GM12801 (cell line): ENCODE data around the gene APOC3.

Source experiments
- CTCF ChIP-seq: IDR thresholded peaks from one replicate; pipeline ENCODE4 v1.5.1; 2011; ENCODE audit warnings: control low read depth; ENCODE audit not compliant: insufficient read length; ENCODE audit errors: extremely low read depth

Gene APOC3

GRCh38 chr11:116882386-116882785 lies 52.7 kb downstream of the APOC3 start:
- no peak for TF ChIP-seq CTCF
